GM18517 (cell line): Measurements from ENCODE around the gene TSHR.
A peak's percentile ranks its signal among the peaks of the same experiment; 100 is the strongest.
"Not testable (repeated sequence)": the region's sequence is repeated elsewhere in the genome, so short reads cannot be mapped to it uniquely, and the experiment has no call there.

Experiments
- ATAC-seq: cut with Tn5 transposase; IDR thresholded peaks from one replicate; pipeline ENCODE4 v1.9.1; 2021; ENCODE audit warnings: mild to moderate bottlenecking, moderate library complexity; ENCODE audit not compliant: unreplicated experiment

Gene TSHR

DNA sequence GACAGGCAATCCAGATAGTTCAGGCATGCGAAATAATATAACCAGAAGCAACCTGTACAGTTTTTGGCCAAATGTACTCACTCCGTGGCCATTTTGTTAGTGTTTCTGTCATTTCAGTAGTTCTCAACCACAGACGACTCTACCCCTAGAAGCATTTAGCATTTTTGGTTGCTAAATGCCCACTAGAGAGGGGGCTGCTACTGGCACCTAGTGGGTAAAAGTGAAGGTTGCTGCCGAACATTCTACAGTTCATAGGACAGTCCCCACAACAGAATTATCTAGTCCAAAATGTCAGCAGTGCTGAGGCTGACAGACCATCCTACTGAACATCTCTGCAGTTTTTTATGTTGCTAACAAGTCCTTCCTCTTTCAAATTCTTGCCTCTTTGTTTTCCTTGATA is 107.4 kb downstream of the TSHR start:
- ATAC-seq = no peak

DNA sequence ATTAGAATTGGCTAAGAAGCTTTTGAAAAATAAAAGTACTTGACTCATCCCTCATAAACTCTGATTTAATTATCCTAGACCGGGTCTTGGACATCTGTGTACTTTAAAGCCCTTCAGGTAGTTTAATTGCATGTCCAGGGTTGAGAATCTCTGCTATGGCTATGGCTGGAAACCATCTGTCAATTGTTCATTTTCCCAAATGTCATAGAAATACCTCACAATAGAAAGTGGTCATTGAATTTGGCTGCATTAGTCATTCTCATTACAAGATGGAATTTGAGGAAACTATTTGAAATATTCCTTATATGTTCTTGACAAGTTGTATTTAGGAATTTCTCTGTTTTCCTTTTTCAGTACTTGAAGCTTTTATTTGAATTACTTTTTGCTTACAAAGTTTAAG is 111.3 kb downstream of the TSHR start:
- no peak for ATAC-seq

- no peak for ATAC-seq
Observed at GRCh38 chr14:81067156-81067555, 111.7 kb downstream of the TSHR start.

DNA sequence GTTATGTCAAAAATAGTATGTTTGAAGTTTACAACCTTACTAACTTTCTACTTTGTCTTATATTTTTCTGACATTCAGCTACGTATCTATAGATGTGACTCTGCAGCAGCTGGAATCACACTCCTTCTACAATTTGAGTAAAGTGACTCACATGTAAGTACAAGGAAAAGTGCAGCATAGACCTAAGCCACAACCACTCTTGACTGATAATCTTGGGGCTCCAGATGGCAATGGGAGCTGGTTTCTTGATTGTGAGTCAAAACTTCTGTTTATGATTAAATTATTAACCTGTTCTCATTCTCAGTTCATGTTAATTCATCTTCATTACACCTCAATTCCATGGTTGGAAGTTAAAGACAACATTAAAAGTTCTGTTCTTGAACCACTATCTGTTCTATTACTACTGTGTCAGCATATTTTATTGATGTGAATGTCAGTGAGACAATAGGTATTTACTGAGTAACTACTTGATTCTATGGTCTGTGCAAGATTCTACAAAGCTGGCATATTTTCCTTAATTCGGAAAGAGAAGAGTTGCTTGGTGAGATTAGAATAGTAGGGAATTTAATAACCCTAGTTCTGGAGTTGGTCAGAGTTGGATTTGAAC is 112.9 kb downstream of the TSHR start:
- no peak for ATAC-seq

- no peak for ATAC-seq
Observed at GRCh38 chr14:81070511-81070910, 115.1 kb downstream of the TSHR start.

GRCh38 chr14:81085596-81085995 is 130.2 kb downstream of the TSHR start:
- no peak for ATAC-seq

DNA sequence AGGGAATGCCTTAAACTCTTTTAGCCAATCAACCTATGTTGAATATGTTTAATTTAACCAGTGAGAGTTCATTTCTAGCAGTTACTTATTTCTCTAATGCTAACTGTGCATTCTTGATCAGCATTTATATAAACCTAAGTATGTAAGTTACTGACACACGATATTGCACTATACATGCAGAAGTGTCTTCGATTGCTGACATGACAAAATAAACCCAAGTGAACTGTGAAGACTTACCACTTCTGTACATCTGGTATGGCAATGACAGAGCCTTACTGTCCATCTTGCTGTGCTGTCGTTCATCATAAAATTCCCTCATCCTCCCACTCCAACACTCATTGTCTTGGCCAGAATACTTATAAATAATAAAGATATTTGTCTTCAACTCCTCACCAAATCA is 131.8 kb downstream of the TSHR start:
- ATAC-seq = no peak

DNA sequence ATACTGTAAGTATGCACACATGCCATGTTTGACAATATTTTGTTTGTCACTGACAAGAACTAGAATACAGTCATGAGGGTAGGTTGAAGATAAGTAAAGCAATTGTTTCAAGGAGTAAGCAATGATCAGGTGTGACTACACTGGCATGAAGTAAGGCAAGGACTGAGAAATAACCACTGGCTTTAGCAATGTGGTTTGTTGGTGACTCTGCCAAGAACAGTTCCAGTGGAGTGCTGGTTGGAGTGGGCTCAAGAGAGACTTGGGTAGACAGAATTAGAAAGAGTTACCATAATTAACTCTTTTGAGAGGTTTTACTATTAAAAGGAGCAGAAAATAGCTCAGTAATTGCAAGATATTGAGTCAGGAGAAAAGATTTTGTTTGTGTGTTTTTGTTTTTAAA is 135.7 kb downstream of the TSHR start:
- ATAC-seq = no peak

- no peak for ATAC-seq
Observed at GRCh38 chr14:81091660-81092059, 136.2 kb downstream of the TSHR start.

- no peak for ATAC-seq
Observed at GRCh38 chr14:81093651-81094050, 138.2 kb downstream of the TSHR start.

GRCh38 chr14:81095539-81095938 is 140.1 kb downstream of the TSHR start:
- ATAC-seq = no peak

DNA sequence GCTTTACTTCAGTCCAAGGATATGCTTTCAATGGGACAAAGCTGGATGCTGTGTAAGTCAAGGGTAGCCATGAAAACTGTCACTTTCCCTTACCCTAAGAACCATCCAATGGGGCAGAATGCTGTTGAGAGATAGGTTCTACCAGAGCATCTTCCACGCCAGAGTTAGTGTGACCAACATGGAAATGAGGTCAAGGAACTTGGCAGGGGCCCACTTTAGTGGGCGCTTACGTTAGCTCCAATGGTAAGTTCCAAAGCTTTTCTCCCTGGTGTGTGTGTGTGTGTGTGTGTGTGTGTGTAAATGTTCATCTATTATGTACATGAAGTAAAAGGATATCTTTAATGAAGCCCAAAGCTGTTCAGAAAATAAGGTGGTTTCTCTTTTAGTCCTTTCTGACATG is 141.2 kb downstream of the TSHR start:
- ATAC-seq = no peak

- no peak for ATAC-seq
Observed at GRCh38 chr14:81102217-81102616, 146.8 kb downstream of the TSHR start.

DNA sequence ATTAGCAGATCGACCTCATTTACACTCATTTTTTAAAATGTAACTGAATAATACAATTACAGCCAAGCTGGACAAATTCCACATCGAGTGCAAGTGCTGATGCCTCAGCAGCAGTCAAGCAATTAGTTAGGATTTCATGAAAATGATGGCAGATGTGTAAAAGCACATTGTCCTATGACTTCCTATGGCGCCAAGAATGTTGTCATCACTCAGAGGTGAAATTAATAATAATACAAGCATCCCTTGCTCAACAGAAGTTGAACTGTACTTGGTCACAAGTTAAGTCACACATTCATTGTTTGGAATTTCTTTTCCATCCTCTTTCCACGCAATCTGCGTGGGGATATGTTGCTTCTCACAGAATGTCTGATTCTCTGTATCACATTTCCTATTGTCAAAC is 148.0 kb downstream of the TSHR start:
- no peak for ATAC-seq

GRCh38 chr14:81105378-81105777 is 150.0 kb downstream of the TSHR start:
- no peak for ATAC-seq

DNA sequence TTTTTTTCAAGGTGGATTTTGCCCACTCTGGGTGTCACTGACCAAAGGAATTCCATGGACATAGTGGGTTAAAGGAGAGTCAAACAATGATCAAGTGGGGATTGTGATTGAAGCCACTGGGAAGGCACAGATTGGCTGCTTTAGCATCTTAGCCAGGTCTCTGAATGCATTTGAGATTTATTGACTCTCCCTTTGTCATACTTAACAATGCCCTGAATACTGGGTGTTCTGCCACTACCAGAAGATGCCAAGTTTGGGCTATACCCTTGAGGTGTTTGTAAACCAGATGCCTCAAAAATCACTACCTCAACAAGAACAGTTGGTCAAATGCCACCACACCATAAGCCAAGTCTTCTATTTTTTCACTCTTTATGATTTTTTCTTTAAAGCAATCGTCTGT is 150.5 kb downstream of the TSHR start:
- no peak for ATAC-seq

DNA sequence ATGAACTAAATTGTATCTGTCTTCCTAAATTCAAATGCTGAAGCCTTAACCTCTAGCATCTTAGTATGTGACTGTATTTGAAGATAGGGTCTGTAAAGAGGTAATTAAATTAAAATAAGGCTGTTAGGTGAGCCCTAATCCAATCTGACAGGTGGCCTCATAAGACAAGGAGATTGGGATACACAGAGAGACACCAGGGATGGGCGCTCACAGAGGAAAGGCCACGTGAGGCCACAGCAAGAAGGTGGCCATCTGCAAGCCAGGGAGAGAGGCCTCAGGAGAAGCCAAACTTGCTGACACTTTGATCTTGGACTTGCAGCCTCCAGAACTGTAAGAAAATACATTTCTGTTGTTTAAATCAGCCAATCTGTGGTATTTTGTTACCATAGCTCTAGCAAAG is 154.8 kb downstream of the TSHR start:
- ATAC-seq = no peak

GRCh38 chr14:81113176-81113575 is 157.8 kb downstream of the TSHR start:
- no peak for ATAC-seq

DNA sequence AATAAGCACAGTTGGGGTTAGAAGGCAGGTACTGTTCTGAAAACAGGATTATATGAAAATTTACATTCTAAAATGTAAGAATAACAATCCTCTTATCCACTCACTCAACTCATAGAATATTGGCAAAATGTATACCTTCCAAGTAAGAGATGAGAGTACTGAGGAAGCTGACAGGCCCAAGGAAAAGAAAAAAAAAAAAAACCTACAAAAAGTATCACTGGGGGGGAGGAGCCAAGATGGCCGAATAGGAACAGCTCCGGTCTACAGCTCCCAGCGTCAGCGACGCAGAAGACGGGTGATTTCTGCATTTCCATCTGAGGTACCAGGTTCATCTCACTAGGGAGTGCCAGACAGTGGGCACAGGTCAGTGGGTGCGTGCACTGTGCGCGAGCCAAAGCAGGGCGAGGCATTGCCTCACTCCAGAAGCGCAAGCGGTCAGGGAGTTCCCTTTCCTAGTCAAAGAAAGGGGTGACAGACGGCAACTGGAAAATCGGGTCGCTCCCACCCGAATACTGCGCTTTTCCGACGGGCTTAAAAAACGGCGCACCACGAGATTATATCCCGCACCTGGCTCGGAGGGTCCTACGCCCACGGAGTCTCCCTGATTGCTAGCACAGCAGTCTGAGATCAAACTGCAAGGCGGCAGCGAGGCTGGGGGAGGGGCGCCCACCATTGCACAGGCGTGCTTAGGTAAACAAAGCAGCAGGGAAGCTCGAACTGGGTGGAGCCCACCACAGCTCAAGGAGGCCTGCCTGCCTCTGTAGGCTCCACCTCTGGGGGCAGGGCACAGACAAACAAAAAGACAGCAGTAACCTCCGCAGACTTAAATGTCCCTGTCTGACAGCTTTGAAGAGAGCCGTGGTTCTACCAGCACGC is 158.8 kb downstream of the TSHR start:
- ATAC-seq = not testable (repeated sequence)

GRCh38 chr14:81120501-81120900 is 165.1 kb downstream of the TSHR start:
- no peak for ATAC-seq

DNA sequence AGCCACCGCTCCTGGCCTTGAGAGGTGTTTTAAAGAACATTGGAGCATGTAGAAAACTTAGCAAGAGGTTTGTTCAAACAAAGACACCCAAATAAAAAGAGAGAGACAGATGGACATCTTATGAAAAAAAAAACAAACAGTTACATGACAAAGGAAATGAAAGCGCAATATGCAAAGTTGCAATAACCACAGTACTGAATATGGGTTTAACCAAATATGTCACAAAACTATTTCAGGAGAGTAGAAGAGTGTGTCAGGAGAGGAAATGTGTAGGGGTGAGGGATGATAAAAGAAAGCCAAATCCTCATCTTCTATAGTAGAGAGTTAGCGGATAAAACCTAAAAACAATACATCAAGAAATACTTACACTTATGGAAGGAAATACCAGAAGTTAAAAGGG is 166.9 kb downstream of the TSHR start:
- peak; percentile 100 for ATAC-seq

GRCh38 chr14:81123811-81124210 is 168.4 kb downstream of the TSHR start:
- ATAC-seq = no peak

GRCh38 chr14:81125536-81125935 is 170.1 kb downstream of the TSHR start:
- no peak for ATAC-seq
